Hepatocyte (in vitro differentiated cells): ENCODE data around the gene MAP1LC3A.

Experiments used
- CTCF ChIP-seq: fragments of 200-600 bp; sonication (generic); IDR thresholded peaks from 2 replicates; pipeline ENCODE4 v1.5.1; 2016; ENCODE audit warnings: antibody characterized with exemption, mild to moderate bottlenecking; ENCODE audit not compliant: poor library complexity
- EZH2 ChIP-seq: fragments of 200-600 bp; sonication (generic); IDR thresholded peaks from 2 replicates; pipeline ENCODE4 v1.6.1; 2016; ENCODE audit warnings: antibody characterized with exemption, mild to moderate bottlenecking, borderline replicate concordance

GRCh38 chr20:34512955-34513419 lies 45.5 kb upstream of the MAP1LC3A start:
- TF ChIP-seq EZH2 (no peak), CTCF (no peak)
